ENCODE results near the gene WNK3.

The WNK3 gene

DNA sequence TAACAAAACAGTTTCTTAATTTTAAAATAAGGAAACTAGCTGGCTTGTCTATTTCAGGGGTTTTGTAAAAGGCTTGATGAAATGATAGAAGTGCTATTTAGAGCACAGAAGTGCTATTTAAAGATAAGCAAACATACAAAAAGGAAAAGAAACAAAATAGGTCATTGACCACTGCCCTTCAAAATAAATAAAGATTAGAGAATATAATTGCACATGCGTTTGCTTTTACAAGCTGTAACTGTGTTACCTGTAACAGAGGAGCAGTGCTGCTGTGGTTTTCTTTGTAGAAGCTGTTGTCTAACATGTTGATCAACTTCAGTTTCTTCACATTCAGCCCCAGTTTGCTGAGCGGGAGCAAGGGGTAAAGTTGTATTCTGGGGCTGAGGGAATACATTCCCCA is 63.5 kb downstream of the WNK3 start:
- Histone ChIP-seq H2AFZ (ENCODE audit: low read depth, low read length) (no peak overlapping the region), H3K27ac (ENCODE audit: low read length) (no peak overlapping the region), H3K36me3 (replicated peaks; ENCODE audit: low read depth, low read length) (no peaks in the 10 kb centered on the region), H3K9ac (ENCODE audit: low read length) (no peak overlapping the region), H3K79me2 (ENCODE audit: low read length) (no peaks in the 10 kb centered on the region), H3K4me1 (ENCODE audit: low read length) (no peaks in the 10 kb centered on the region), H3K4me2 (ENCODE audit: low read length) (no peak overlapping the region), H3K27me3 (ENCODE audit: low read depth, low read length) (peaks cover 7% of the 10 kb centered on the region; the same call in 1 of the 2 replicates), H3K4me3 (ENCODE audit: low read length) (no peak overlapping the region), H4K20me1 (ENCODE audit: insufficient read depth, low read length) (no peaks in the 10 kb centered on the region), H3K9me3 (ENCODE audit: insufficient read depth, low read length) (no peaks in the 10 kb centered on the region)
- no peak for TF ChIP-seq EZH2phosphoT487 (IDR thresholded peaks at IDR 0.05; ENCODE audit: low read depth)
- TF ChIP-seq, protein P1, sequence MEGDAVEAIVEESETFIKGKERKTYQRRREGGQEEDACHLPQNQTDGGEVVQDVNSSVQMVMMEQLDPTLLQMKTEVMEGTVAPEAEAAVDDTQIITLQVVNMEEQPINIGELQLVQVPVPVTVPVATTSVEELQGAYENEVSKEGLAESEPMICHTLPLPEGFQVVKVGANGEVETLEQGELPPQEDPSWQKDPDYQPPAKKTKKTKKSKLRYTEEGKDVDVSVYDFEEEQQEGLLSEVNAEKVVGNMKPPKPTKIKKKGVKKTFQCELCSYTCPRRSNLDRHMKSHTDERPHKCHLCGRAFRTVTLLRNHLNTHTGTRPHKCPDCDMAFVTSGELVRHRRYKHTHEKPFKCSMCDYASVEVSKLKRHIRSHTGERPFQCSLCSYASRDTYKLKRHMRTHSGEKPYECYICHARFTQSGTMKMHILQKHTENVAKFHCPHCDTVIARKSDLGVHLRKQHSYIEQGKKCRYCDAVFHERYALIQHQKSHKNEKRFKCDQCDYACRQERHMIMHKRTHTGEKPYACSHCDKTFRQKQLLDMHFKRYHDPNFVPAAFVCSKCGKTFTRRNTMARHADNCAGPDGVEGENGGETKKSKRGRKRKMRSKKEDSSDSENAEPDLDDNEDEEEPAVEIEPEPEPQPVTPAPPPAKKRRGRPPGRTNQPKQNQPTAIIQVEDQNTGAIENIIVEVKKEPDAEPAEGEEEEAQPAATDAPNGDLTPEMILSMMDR (IDR thresholded peaks at IDR 0.05; ENCODE audit: low read depth, low read length), result no peak

DNA sequence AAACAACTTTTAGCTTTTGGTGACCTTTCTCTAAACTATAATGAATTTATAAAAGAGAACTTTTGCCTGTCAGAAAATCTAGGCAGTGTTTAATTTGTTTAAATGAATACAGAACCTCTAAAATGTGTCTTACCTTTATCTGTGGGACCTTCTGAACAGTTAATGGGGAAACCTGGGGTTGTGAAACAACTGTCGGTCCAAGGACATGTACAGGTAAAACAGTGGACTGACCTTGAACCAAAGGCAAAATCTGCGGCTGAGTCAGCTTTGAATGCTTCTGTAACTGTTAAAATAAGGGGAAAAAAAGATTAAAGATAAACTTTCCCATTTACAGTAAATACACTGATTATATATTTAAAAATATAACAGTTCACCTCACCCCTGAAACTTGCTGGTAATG is 65.1 kb downstream of the WNK3 start:
- H3K36me3 ChIP-seq (replicated peaks; ENCODE audit: low read depth, low read length), result no peaks in the 10 kb centered on the region

DNA sequence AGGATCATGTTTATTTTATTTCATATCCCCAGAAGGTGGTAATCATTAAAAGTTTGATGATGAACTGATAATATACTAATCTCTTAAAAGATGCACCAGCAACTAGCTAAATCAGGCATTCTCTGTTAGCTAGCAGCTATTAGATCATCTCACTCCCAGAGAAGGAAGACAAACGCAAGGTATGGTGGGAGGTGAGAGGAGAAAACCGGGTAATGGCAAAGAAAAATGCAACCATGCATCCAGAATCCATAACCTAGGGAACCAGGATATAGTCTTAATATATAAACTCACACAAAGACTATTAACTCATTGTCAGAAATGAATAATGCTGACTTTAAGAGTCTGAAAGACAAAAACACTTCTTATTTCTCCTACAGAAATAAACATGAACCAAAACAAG is 66.1 kb downstream of the WNK3 start:
- H2AFZ ChIP-seq (ENCODE audit: low read depth, low read length), result no peak overlapping the region
- H3K79me2 ChIP-seq (ENCODE audit: low read length), result no peaks in the 10 kb centered on the region
- no peaks in the 10 kb centered on the region for H3K4me1 ChIP-seq (ENCODE audit: low read length)
- H3K36me3 ChIP-seq (replicated peaks; ENCODE audit: low read depth, low read length), result no peaks in the 10 kb centered on the region
- peaks cover 7% of the 10 kb centered on the region; the same call in 1 of the 2 replicates for H3K27me3 ChIP-seq (ENCODE audit: low read depth, low read length)
- no peak overlapping the region for H3K9ac ChIP-seq (ENCODE audit: low read length)
- no peak overlapping the region for H3K4me3 ChIP-seq (ENCODE audit: low read length)
- TF ChIP-seq, protein P1 (IDR thresholded peaks at IDR 0.05; ENCODE audit: low read depth, low read length), result no peak
- TF ChIP-seq EZH2phosphoT487 (IDR thresholded peaks at IDR 0.05; ENCODE audit: low read depth), result no peak
- H3K4me2 ChIP-seq (ENCODE audit: low read length), result no peak overlapping the region
- H4K20me1 ChIP-seq (ENCODE audit: insufficient read depth, low read length), result no peaks in the 10 kb centered on the region
- H3K27ac ChIP-seq (ENCODE audit: low read length), result no peak overlapping the region
- H3K9me3 ChIP-seq (ENCODE audit: insufficient read depth, low read length), result no peaks in the 10 kb centered on the region

More for the DNA sequence above, 65.1 kb downstream of the WNK3 start:
- Histone ChIP-seq H3K4me2 (ENCODE audit: low read length) (no peak overlapping the region), H3K27ac (ENCODE audit: low read length) (no peak overlapping the region), H2AFZ (ENCODE audit: low read depth, low read length) (no peak overlapping the region), H4K20me1 (ENCODE audit: insufficient read depth, low read length) (no peaks in the 10 kb centered on the region), H3K79me2 (ENCODE audit: low read length) (no peaks in the 10 kb centered on the region), H3K4me3 (ENCODE audit: low read length) (no peak overlapping the region), H3K4me1 (ENCODE audit: low read length) (no peaks in the 10 kb centered on the region), H3K9me3 (ENCODE audit: insufficient read depth, low read length) (no peaks in the 10 kb centered on the region), H3K9ac (ENCODE audit: low read length) (no peak overlapping the region), H3K27me3 (ENCODE audit: low read depth, low read length) (peaks cover 7% of the 10 kb centered on the region; the same call in 1 of the 2 replicates)
- no peak for TF ChIP-seq EZH2phosphoT487 (IDR thresholded peaks at IDR 0.05; ENCODE audit: low read depth)
- TF ChIP-seq, protein P1 (IDR thresholded peaks at IDR 0.05; ENCODE audit: low read depth, low read length), result no peak

DNA sequence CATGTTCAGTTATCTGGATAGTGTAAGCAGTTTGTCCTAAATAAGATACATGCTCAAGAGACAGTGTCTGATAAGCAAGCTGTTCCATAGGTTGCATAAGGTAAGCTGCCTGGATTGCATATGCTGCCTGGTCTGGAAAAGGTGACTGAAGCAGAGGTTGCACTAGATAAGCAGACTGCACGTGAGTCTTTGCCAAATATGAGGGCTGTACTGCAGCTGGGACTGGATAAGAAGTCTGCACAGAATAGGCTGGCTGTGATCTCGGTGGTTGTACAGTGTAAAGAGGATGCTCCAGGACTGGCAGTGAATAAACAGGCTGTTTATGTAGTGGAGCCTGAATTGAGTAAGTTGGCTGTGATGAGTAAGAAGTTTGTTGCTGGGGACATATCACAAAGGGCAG is 68.9 kb downstream of the WNK3 start:
- Histone ChIP-seq H3K79me2 (ENCODE audit: low read length) (no peaks in the 10 kb centered on the region), H3K27ac (ENCODE audit: low read length) (no peak overlapping the region), H2AFZ (ENCODE audit: low read depth, low read length) (no peak overlapping the region), H3K9ac (ENCODE audit: low read length) (no peak overlapping the region), H3K9me3 (ENCODE audit: insufficient read depth, low read length) (no peaks in the 10 kb centered on the region), H4K20me1 (ENCODE audit: insufficient read depth, low read length) (no peaks in the 10 kb centered on the region), H3K4me2 (ENCODE audit: low read length) (no peak overlapping the region), H3K4me1 (ENCODE audit: low read length) (no peaks in the 10 kb centered on the region), H3K36me3 (replicated peaks; ENCODE audit: low read depth, low read length) (no peaks in the 10 kb centered on the region), H3K27me3 (ENCODE audit: low read depth, low read length) (peaks cover 7% of the 10 kb centered on the region; the same call in 1 of the 2 replicates), H3K4me3 (ENCODE audit: low read length) (no peak overlapping the region)
- no peak for TF ChIP-seq EZH2phosphoT487 (IDR thresholded peaks at IDR 0.05; ENCODE audit: low read depth)
- TF ChIP-seq, protein P1 (IDR thresholded peaks at IDR 0.05; ENCODE audit: low read depth, low read length), result no peak

All from OCI-LY3 (cell line).